Measurements from ENCODE around the gene TRPM4. TPM values are rescaled to one million over a fixed set of nuclear protein-coding genes. Genes with fewer than 3 reads are reported as not detected.
"Not testable (repeated sequence)": the region's sequence is repeated elsewhere in the genome, so short reads cannot be mapped to it uniquely, and the experiment has no call there.

Gene TRPM4
- total RNA-seq, 1 donor from 2014 or later: 33.1 TPM

DNA sequence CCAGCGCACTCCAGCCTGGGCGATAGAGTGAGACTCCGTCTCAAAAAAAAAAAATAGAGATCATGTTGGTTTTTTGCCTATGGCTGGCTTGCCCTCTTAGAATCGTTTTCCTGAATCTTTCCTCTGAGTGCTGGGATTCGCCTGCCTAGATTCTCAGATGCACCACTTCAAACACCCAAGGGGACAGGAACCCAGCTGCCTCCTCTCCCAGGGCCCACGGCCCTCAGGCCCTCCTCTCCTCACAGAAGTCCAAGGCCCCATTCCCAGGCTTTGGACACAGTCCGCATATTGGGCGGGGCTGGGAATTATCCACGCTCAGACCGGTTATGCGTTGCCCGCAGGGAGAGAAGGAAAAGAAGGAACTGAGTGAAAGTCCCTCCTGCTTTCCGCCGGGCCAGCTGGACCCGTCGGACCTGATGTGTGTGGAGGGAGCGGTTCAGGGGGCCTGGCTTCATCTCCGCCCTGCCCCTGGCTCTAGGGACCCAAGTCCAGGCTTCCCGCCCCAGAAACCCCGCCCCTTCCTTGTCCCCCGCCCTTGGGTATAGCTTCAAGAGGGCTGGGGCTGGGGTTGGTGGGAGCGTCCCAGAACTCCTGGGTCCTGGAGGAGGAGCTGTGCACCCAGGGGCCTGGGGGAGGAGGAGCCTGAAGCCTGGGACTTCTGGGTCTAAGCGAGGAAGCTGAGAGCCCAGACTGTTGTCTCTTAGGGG lies 32.4 kb upstream of the TRPM4 start:
- H3K9me3 Mint-ChIP-seq: no peaks in the 10 kb centered on the region
- TF ChIP-seq, protein P1, sequence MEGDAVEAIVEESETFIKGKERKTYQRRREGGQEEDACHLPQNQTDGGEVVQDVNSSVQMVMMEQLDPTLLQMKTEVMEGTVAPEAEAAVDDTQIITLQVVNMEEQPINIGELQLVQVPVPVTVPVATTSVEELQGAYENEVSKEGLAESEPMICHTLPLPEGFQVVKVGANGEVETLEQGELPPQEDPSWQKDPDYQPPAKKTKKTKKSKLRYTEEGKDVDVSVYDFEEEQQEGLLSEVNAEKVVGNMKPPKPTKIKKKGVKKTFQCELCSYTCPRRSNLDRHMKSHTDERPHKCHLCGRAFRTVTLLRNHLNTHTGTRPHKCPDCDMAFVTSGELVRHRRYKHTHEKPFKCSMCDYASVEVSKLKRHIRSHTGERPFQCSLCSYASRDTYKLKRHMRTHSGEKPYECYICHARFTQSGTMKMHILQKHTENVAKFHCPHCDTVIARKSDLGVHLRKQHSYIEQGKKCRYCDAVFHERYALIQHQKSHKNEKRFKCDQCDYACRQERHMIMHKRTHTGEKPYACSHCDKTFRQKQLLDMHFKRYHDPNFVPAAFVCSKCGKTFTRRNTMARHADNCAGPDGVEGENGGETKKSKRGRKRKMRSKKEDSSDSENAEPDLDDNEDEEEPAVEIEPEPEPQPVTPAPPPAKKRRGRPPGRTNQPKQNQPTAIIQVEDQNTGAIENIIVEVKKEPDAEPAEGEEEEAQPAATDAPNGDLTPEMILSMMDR (conservative IDR thresholded peaks at IDR 0.05): no peak
- peak overlapping the region; percentile 82 for H3K27ac Mint-ChIP-seq
- no peaks in the 10 kb centered on the region for H3K36me3 Mint-ChIP-seq
- peaks cover 16% of the 10 kb centered on the region for H3K4me1 Mint-ChIP-seq (ENCODE audit: unreplicated experiment)
- peak overlapping the region; percentile 69 for H3K4me3 Mint-ChIP-seq
- H3K27me3 Mint-ChIP-seq: peaks cover 27% of the 10 kb centered on the region
- no peak for DNase-seq (ENCODE audit: extremely low spot score, unreplicated experiment)

DNA sequence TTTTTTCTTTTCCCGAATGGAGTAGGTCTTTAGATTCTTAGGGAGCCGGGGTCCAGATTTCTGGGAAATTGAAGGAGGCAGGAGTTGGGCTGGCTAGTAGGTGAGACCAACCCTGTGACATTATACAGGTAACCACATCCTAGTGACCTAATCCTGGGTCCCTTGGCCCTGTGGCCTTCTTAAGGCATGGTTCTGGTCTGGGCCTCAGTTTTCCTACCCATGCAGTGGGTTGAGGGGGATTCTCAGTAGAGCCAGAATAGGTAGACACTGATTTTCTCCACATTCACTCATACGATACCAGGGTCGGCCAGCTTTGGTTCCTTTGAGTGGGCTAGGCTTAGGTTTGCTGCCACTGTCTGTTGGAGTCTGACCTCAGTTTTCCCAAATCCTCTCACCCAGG lies 31.0 kb upstream of the TRPM4 start:
- Mint-ChIP-seq H3K36me3 (no peaks in the 10 kb centered on the region), H3K27ac (no peak overlapping the region), H3K27me3 (peaks cover 18% of the 10 kb centered on the region), H3K4me1 (ENCODE audit: unreplicated experiment) (peaks cover 10% of the 10 kb centered on the region), H3K4me3 (no peak overlapping the region), H3K9me3 (no peaks in the 10 kb centered on the region)
- no peak for DNase-seq (ENCODE audit: extremely low spot score, unreplicated experiment)
- TF ChIP-seq, protein P1 (conservative IDR thresholded peaks at IDR 0.05): no peak

DNA sequence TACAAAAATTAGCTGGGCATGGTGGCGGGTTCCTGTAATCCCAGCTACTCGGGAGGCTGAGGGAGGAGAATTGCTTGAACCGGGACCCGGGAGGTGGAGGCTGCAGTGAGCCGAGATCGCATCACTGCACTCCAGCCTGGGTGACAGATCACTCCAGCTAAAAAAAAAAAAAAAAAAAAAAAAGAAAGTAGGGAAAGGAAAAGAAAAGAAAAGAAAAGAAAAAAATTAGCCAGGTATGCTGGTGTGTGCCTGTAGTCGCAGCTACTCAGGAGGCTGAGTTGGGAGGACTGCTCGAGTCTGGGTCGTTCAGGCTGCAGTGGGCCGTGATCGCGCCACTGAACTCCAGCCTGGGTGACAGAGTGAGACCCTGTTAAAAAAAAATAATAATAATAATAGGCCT lies 30.4 kb upstream of the TRPM4 start:
- not testable (repeated sequence) for H3K9me3 Mint-ChIP-seq; H3K4me3 Mint-ChIP-seq; DNase-seq (ENCODE audit: extremely low spot score, unreplicated experiment); H3K27ac Mint-ChIP-seq; H3K36me3 Mint-ChIP-seq
- peaks cover 14% of the 10 kb centered on the region for H3K27me3 Mint-ChIP-seq
- peaks cover 10% of the 10 kb centered on the region for H3K4me1 Mint-ChIP-seq (ENCODE audit: unreplicated experiment)

DNA sequence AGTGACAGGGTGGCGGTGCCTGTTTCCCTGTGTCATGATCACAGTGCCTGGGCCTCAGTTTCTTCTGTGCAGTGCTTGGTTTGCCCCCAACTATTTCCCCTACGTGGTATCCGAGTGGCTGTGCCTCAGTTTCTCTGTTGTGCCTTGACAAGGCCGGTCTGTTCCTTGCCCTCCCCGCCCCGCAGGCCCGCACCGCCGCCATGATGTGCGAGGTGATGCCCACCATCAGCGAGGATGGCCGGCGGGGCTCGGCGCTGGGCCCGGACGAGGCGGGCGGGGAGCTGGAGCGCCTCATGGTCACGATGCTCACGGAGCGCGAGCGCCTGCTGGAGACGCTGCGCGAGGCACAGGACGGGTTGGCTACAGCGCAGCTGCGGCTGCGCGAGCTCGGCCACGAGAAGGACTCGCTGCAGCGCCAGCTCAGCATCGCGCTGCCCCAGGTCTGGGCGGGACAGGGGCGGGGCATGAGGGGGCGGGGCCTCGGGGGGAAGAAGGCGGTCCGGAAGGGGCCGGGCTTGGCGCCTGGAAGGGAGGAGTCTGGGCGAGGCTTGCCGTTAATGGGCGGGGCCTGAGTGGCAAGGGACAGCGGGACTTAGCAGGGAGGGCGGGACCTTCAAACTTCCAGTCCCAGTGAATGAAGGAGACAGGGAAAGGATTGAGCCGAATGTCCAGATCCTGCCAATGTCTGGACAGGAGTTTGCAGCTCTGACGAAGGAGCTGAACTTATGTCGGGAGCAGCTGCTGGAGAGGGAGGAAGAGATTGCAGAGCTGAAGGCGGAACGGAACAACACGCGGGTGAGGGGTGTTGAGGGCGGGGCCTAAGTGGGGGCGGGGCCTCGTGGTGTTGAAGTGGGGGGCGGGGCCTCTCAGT lies 29.7 kb upstream of the TRPM4 start:
- Mint-ChIP-seq H3K9me3 (no peaks in the 10 kb centered on the region), H3K36me3 (no peaks in the 10 kb centered on the region), H3K27me3 (peaks cover 10% of the 10 kb centered on the region), H3K4me3 (peak overlapping the region; percentile 91), H3K27ac (peak overlapping the region; percentile 74), H3K4me1 (ENCODE audit: unreplicated experiment) (peaks cover 10% of the 10 kb centered on the region)
- peak; percentile 97 for DNase-seq (ENCODE audit: extremely low spot score, unreplicated experiment)
- TF ChIP-seq, protein P1 (conservative IDR thresholded peaks at IDR 0.05): peak; percentile 58

DNA sequence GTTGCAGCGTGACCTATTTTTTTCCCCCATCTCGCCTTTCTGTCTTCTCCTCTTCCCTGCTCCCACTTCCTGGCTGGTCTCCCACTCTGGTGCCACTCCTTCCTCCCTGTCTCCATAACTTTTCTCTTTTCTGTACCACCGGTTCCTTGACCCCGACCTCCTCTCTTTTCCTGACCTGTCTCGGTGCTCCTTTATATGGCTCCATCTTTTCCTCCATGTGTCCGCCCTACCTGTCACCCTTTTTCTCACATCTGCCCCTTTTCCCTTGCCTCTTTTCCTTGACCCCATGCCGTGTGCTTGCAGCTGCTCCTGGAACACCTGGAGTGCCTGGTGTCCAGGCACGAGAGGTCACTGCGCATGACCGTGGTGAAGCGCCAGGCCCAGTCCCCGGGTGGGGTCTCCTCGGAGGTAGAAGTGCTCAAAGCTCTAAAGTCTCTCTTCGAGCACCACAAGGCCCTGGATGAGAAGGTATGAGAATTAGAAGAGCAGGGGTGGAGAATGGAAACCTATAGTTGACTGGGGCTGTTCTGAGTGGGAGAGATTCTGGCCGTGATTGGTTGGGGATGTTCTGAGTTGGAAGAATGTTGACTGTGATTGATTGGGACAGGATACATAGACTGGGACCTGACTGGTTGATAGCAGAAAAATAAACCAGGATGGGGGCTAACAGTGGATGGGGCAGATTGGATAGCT lies 28.9 kb upstream of the TRPM4 start:
- H3K36me3 Mint-ChIP-seq: no peaks in the 10 kb centered on the region
- peak overlapping the region; percentile 74 for H3K27ac Mint-ChIP-seq
- no peaks in the 10 kb centered on the region for H3K9me3 Mint-ChIP-seq
- peaks cover 10% of the 10 kb centered on the region for H3K4me1 Mint-ChIP-seq (ENCODE audit: unreplicated experiment)
- H3K27me3 Mint-ChIP-seq: peaks cover 7% of the 10 kb centered on the region
- H3K4me3 Mint-ChIP-seq: peak overlapping the region; percentile 91
- DNase-seq (ENCODE audit: extremely low spot score, unreplicated experiment): no peak
- TF ChIP-seq, protein P1 (conservative IDR thresholded peaks at IDR 0.05): no peak

Data from type B pancreatic cell (in vitro differentiated cells).